ENCODE results near the gene EPN2. TPM values are rescaled to one million over a fixed set of nuclear protein-coding genes. Genes with fewer than 3 reads are reported as not detected.

EPN2 gene
- total RNA-seq, 1 experiment from 2014 or later = 35.6 TPM

GRCh38 chr17:19343256-19343630, 106.1 kb downstream of the EPN2 start:
- Mint-ChIP-seq H3K27me3 (ENCODE audit: insufficient read depth, unreplicated experiment) (no peaks in the 10 kb centered on the region), H3K4me1 (ENCODE audit: low read depth, unreplicated experiment) (peaks cover 19% of the 10 kb centered on the region), H3K27ac (ENCODE audit: unreplicated experiment) (no peak overlapping the region), H3K36me3 (ENCODE audit: insufficient read depth, unreplicated experiment) (peaks cover 18% of the 10 kb centered on the region), H3K9me3 (ENCODE audit: unreplicated experiment) (no peaks in the 10 kb centered on the region), H3K4me3 (ENCODE audit: unreplicated experiment) (no peak overlapping the region)
- H3K9me3 ChIP-seq = no peaks in the 10 kb centered on the region
- POLR2A ChIA-PET = no interaction called here
- peaks cover 33% of the 10 kb centered on the region for H3K4me1 ChIP-seq
- H3K36me3 ChIP-seq (ENCODE audit: control insufficient read depth, insufficient read depth, low read length) = no peaks in the 10 kb centered on the region
- BruUV-seq (replicated peaks) = no TSS peak
- no peaks in the 10 kb centered on the region for H3K27me3 ChIP-seq (replicated peaks; ENCODE audit: control insufficient read depth, insufficient read depth, low read length)
- CTCF ChIA-PET = no interaction called here
- H3K4me3 ChIP-seq (ENCODE audit: low read depth, low read length) = no peak overlapping the region
- no peak for TF ChIP-seq CTCF (IDR thresholded peaks at IDR 0.05; ENCODE audit: insufficient read depth in 1 of 2, low read depth in 1 of 2, low read length in 1 of 2, severe bottlenecking in 1 of 2, unreplicated experiment in 1 of 2)
- intact Hi-C loops (cut with micrococcal nuclease; ENCODE audit: unreplicated experiment) = no loop called here
- DNase-seq = peak in 1 of 2 experiments; percentile 21

GRCh38 chr17:19343671-19344151, 106.5 kb downstream of the EPN2 start:
- Mint-ChIP-seq H3K4me1 (ENCODE audit: low read depth, unreplicated experiment) (peaks cover 19% of the 10 kb centered on the region), H3K36me3 (ENCODE audit: insufficient read depth, unreplicated experiment) (peaks cover 18% of the 10 kb centered on the region), H3K27ac (ENCODE audit: unreplicated experiment) (no peak overlapping the region), H3K27me3 (ENCODE audit: insufficient read depth, unreplicated experiment) (no peaks in the 10 kb centered on the region), H3K4me3 (ENCODE audit: unreplicated experiment) (no peak overlapping the region), H3K9me3 (ENCODE audit: unreplicated experiment) (no peaks in the 10 kb centered on the region)
- Histone ChIP-seq H3K4me3 (ENCODE audit: low read depth, low read length) (no peak overlapping the region), H3K36me3 (ENCODE audit: control insufficient read depth, insufficient read depth, low read length) (no peaks in the 10 kb centered on the region), H3K27me3 (replicated peaks; ENCODE audit: control insufficient read depth, insufficient read depth, low read length) (no peaks in the 10 kb centered on the region), H3K9me3 (no peaks in the 10 kb centered on the region), H3K4me1 (peaks cover 28% of the 10 kb centered on the region)
- BruUV-seq (replicated peaks) = no TSS peak
- no peak for TF ChIP-seq CTCF (IDR thresholded peaks at IDR 0.05; ENCODE audit: insufficient read depth in 1 of 2, low read depth in 1 of 2, low read length in 1 of 2, severe bottlenecking in 1 of 2, unreplicated experiment in 1 of 2)
- CTCF ChIA-PET = no interaction called here
- intact Hi-C loops (cut with micrococcal nuclease; ENCODE audit: unreplicated experiment) = no loop called here
- peak in 1 of 2 experiments; percentile 37 for DNase-seq
- POLR2A ChIA-PET = no interaction called here

DNA sequence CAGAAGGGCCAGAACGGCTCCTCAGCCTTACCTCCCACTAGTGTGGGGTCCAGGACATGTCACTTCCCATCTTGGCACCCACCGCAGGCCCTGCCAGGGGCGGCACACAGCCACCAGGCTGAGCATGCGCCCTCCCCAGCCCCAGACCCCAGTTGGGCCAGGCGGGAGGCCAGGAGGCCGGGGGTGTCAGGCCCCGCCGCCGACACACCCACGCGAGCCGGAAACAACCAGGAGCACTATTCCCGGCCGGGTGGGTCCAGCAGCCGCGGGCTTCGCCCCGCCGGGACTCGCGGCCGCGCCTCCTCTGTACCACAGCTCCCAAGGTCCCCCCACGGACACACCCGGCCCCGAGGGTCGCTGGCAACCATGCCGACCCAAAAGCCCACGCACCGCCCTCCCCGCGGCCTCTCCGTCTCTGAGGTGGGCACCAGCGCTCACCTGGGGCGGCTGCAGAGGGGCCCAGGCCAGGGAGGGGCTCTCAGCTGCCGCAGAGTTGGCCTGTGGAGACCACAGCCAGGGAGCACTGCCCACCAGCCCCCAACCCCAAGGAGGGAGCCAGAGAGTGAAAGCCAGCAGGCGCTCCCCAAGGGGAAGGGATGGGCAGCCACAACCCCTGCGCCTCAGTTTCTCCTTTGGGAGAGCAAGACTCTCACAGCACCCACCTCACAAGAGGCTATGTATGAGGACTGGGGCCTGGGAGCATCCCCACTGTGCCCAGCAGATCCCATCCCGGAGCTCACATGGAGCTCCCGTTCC, 107.3 kb downstream of the EPN2 start:
- Histone ChIP-seq H3K4me1 (peaks cover 27% of the 10 kb centered on the region), H3K36me3 (ENCODE audit: control insufficient read depth, insufficient read depth, low read length) (no peaks in the 10 kb centered on the region), H3K9me3 (no peaks in the 10 kb centered on the region), H3K4me3 (ENCODE audit: low read depth, low read length) (no peak overlapping the region), H3K27me3 (replicated peaks; ENCODE audit: control insufficient read depth, insufficient read depth, low read length) (no peaks in the 10 kb centered on the region)
- TF ChIP-seq CTCF (IDR thresholded peaks at IDR 0.05; ENCODE audit: insufficient read depth in 1 of 2, low read depth in 1 of 2, low read length in 1 of 2, severe bottlenecking in 1 of 2, unreplicated experiment in 1 of 2) = no peak
- no TSS peak for BruUV-seq (replicated peaks)
- peaks cover 18% of the 10 kb centered on the region for H3K36me3 Mint-ChIP-seq (ENCODE audit: insufficient read depth, unreplicated experiment)
- H3K27me3 Mint-ChIP-seq (ENCODE audit: insufficient read depth, unreplicated experiment) = no peaks in the 10 kb centered on the region
- H3K27ac Mint-ChIP-seq (ENCODE audit: unreplicated experiment) = no peak overlapping the region
- peak in 1 of 2 experiments; percentile 29 for DNase-seq
- POLR2A ChIA-PET = no interaction called here
- CTCF ChIA-PET = no interaction called here
- no peaks in the 10 kb centered on the region for H3K9me3 Mint-ChIP-seq (ENCODE audit: unreplicated experiment)
- no peak overlapping the region for H3K4me3 Mint-ChIP-seq (ENCODE audit: unreplicated experiment)
- intact Hi-C loops (cut with micrococcal nuclease; ENCODE audit: unreplicated experiment) = no loop called here
- H3K4me1 Mint-ChIP-seq (ENCODE audit: low read depth, unreplicated experiment) = peaks cover 19% of the 10 kb centered on the region
